IMR-90 (cell line): Measurements from ENCODE around the gene ZNF133. TPM values are rescaled to one million over a fixed set of nuclear protein-coding genes. Genes with fewer than 3 reads are reported as not detected.

Experiments used
- ATAC-seq: fragments of 200-7000 bp; cut with Tn5 transposase; 2 replicates; pipeline ENCODE4 v1.9.1; 2020; ENCODE audit warnings: low read depth, mild to moderate bottlenecking, moderate library complexity
- BruUV-seq: library from RNA; stranded (reverse); fragments of 400-500 nt; replicated peaks from 2 replicates; lab custom pipeline; 2021; lab: Mats Ljungman, UMichigan
- CTCF ChIA-PET: fragments of 300-600 bp; formaldehyde crosslinking; extraction: SDS; loops from one replicate; lab custom pipeline; 2021; ENCODE audit warnings: antibody characterized with exemption; lab: Yijun Ruan, JAX
- POLR2A ChIA-PET: fragments of 300-600 bp; sonication (Branson Sonifier 250); formaldehyde crosslinking; loops from one replicate; lab custom pipeline; 2022; ENCODE audit warnings: antibody characterized with exemption; ENCODE audit not compliant: unreplicated experiment; lab: Charles Lee
- DNase-seq: peaks from one replicate; pipeline ENCODE4 v3.0.0; 2013
- H2AFZ ChIP-seq: replicated peaks from 2 replicates; pipeline ENCODE3; 2013; ENCODE audit warnings: low read length, mild to moderate bottlenecking; ENCODE audit not compliant: poor library complexity
- H2AK5ac ChIP-seq: 2 replicates; pipeline ENCODE4 v1.6.1; 2013; ENCODE audit warnings: low read depth, low read length, inconsistent platforms
- H2AK9ac ChIP-seq: replicated peaks from 2 replicates; pipeline ENCODE3; 2013; ENCODE audit warnings: mild to moderate bottlenecking, low read depth, low read length, moderate library complexity; ENCODE audit not compliant: poor library complexity
- H2BK120ac ChIP-seq: 2 replicates; pipeline ENCODE4 v1.6.1; 2013; ENCODE audit warnings: low read depth, low read length, inconsistent platforms
- H2BK15ac ChIP-seq: 3 replicates; pipeline ENCODE4 v1.6.1; 2013; ENCODE audit warnings: low read depth, low read length, inconsistent platforms
- H2BK20ac ChIP-seq: 2 replicates; pipeline ENCODE4 v1.6.1; 2013; ENCODE audit warnings: low read depth, mild to moderate bottlenecking, inconsistent platforms, low read length, moderate library complexity
- H2BK5ac ChIP-seq: 2 replicates; pipeline ENCODE4 v1.6.1; 2013; ENCODE audit warnings: mild to moderate bottlenecking, low read depth, low read length, inconsistent platforms; ENCODE audit not compliant: poor library complexity, severe bottlenecking
- H3K14ac ChIP-seq: replicated peaks from 2 replicates; pipeline ENCODE4 v1.6.1; 2013; ENCODE audit warnings: low read depth, low read length, inconsistent platforms
- H3K18ac ChIP-seq: 2 replicates; pipeline ENCODE4 v1.6.1; 2013; ENCODE audit warnings: low read depth, low read length, control low read depth
- H3K23ac ChIP-seq: 2 replicates; pipeline ENCODE4 v1.6.1; 2013; ENCODE audit warnings: low read depth, low read length, inconsistent platforms
- H3K27ac ChIP-seq: 2 replicates; pipeline ENCODE4 v1.5.1; 2013; ENCODE audit warnings: mild to moderate bottlenecking, control low read depth, low read length; ENCODE audit not compliant: insufficient read depth
- H3K27me3 ChIP-seq: 2 replicates; pipeline ENCODE4 v1.6.1; 2013; ENCODE audit warnings: low read length; ENCODE audit not compliant: control insufficient read depth, insufficient read depth
- H3K36me3 ChIP-seq: 2 replicates; pipeline ENCODE4 v1.6.1; 2013; ENCODE audit warnings: low read length, mixed read lengths; ENCODE audit not compliant: control insufficient read depth, insufficient read depth
- H3K4ac ChIP-seq: 2 replicates; pipeline ENCODE4 v1.6.1; 2013; ENCODE audit warnings: low read depth, low read length, inconsistent platforms
- H3K4me1 ChIP-seq: 2 replicates; pipeline ENCODE4 v1.6.1; 2013; ENCODE audit warnings: low read length, mixed read lengths; ENCODE audit not compliant: control insufficient read depth, insufficient read depth
- H3K4me2 ChIP-seq: 2 replicates; pipeline ENCODE4 v1.6.1; 2013; ENCODE audit warnings: low read depth, mild to moderate bottlenecking, control low read depth, low read length, moderate library complexity
- H3K4me3 ChIP-seq: 2 replicates; pipeline ENCODE4 v1.5.1; 2013; ENCODE audit warnings: low read depth, mild to moderate bottlenecking, control low read depth, low read length, moderate library complexity; ENCODE audit not compliant: insufficient read depth
- H3K56ac ChIP-seq: 2 replicates; pipeline ENCODE4 v1.6.1; 2013; ENCODE audit warnings: low read length, inconsistent platforms; ENCODE audit not compliant: insufficient read depth; ENCODE audit errors: extremely low read depth
- H3K79me1 ChIP-seq, 2 experiments: 2 replicates each; pipeline ENCODE4 v1.6.1; 2013; ENCODE audit warnings: low read length in 2 of 2, inconsistent platforms in 1 of 2, low read depth in 1 of 2
- H3K9ac ChIP-seq: 2 replicates; pipeline ENCODE4 v1.6.1; 2013; ENCODE audit warnings: low read depth, low read length, control low read depth
- H3K9me1 ChIP-seq: 2 replicates; pipeline ENCODE4 v1.6.1; 2013; ENCODE audit warnings: low read length, inconsistent platforms; ENCODE audit not compliant: insufficient read depth
- H3K9me3 ChIP-seq: 2 replicates; pipeline ENCODE4 v1.6.1; 2013; ENCODE audit warnings: low read length; ENCODE audit not compliant: control insufficient read depth, insufficient read depth
- H4K20me1 ChIP-seq: 2 replicates; pipeline ENCODE4 v1.6.1; 2013; ENCODE audit warnings: low read length, inconsistent platforms; ENCODE audit not compliant: insufficient read depth
- H4K5ac ChIP-seq: 2 replicates; pipeline ENCODE4 v1.6.1; 2013; ENCODE audit warnings: mild to moderate bottlenecking, low read depth, low read length, control low read depth
- H4K8ac ChIP-seq, 2 experiments: 2 replicates each; pipeline ENCODE4 v1.6.1; 2013; ENCODE audit warnings: low read depth in 2 of 2, low read length in 2 of 2, control low read depth in 1 of 2, inconsistent platforms in 1 of 2
- H4K91ac ChIP-seq: 2 replicates; pipeline ENCODE4 v1.6.1; 2013; ENCODE audit warnings: low read depth, low read length, inconsistent platforms; ENCODE audit not compliant: insufficient read depth
- BHLHE40 ChIP-seq: fragments of 150-350 bp; IDR thresholded peaks from 2 replicates; pipeline ENCODE4 v1.6.1; 2016; ENCODE audit warnings: mild to moderate bottlenecking, low read depth, low read length
- CEBPB ChIP-seq: IDR thresholded peaks from 2 replicates; pipeline ENCODE4 v1.6.1; 2012; ENCODE audit warnings: low read depth, low read length, improper control_type of control experiment
- CHD1 ChIP-seq: IDR thresholded peaks from 2 replicates; pipeline ENCODE4 v1.6.1; 2012; ENCODE audit warnings: low read depth, low read length, improper control_type of control experiment
- CTCF ChIP-seq: conservative IDR thresholded peaks from 2 replicates; pipeline ENCODE4 v1.5.1; 2012; ENCODE audit warnings: mild to moderate bottlenecking, low read depth, low read length, improper control_type of control experiment
- ELK1 ChIP-seq: fragments of 150-350 bp; IDR thresholded peaks from 2 replicates; pipeline ENCODE4 v1.6.1; 2016; ENCODE audit warnings: low read depth, mild to moderate bottlenecking, low read length, moderate library complexity, borderline replicate concordance
- FOS ChIP-seq: fragments of 150-350 bp; IDR thresholded peaks from 2 replicates; pipeline ENCODE4 v1.6.1; 2016; ENCODE audit warnings: low read depth, low read length
- MAFK ChIP-seq: IDR thresholded peaks from 2 replicates; pipeline ENCODE4 v1.6.1; 2012; ENCODE audit warnings: low read depth, low read length, improper control_type of control experiment
- MAZ ChIP-seq: IDR thresholded peaks from 2 replicates; pipeline ENCODE4 v1.6.1; 2012; ENCODE audit warnings: low read depth, mild to moderate bottlenecking, low read length, improper control_type of control experiment, moderate library complexity, borderline replicate concordance
- MXI1 ChIP-seq: IDR thresholded peaks from 2 replicates; pipeline ENCODE4 v1.6.1; 2012; ENCODE audit warnings: low read depth, mild to moderate bottlenecking, low read length, moderate library complexity, borderline replicate concordance
- NFE2L2 ChIP-seq: fragments of 150-350 bp; IDR thresholded peaks from 2 replicates; pipeline ENCODE4 v1.6.1; 2016; ENCODE audit warnings: low read depth, mild to moderate bottlenecking, low read length
- POLR2A ChIP-seq: IDR thresholded peaks from 2 replicates; pipeline ENCODE4 v1.6.1; 2012; ENCODE audit warnings: mild to moderate bottlenecking, low read depth, low read length
- RAD21 ChIP-seq: IDR thresholded peaks from 2 replicates; pipeline ENCODE4 v1.6.1; 2012; ENCODE audit warnings: low read length, improper control_type of control experiment
- RCOR1 ChIP-seq: IDR thresholded peaks from 2 replicates; pipeline ENCODE4 v1.6.1; 2012; ENCODE audit warnings: mild to moderate bottlenecking, low read length, improper control_type of control experiment; ENCODE audit not compliant: insufficient replicate concordance
- RFX5 ChIP-seq: IDR thresholded peaks from 2 replicates; pipeline ENCODE4 v1.8.0; 2012; ENCODE audit warnings: low read depth, mild to moderate bottlenecking, low read length, moderate library complexity
- SMC3 ChIP-seq: fragments of 150-350 bp; IDR thresholded peaks from 2 replicates; pipeline ENCODE4 v1.6.1; 2016; ENCODE audit warnings: low read depth, mild to moderate bottlenecking, antibody characterized with exemption, low read length, moderate library complexity
- USF2 ChIP-seq: fragments of 150-350 bp; IDR thresholded peaks from 2 replicates; pipeline ENCODE4 v1.6.1; 2017; ENCODE audit warnings: mild to moderate bottlenecking, antibody characterized with exemption, low read length, low read depth
- WGBS, 2 experiments: methylation state at CpG; one replicate each; pipeline versions ENCODE4 v1.1.5 to v1.1.7; 2013; ENCODE audit warnings: missing lambda C conversion rate in 2 of 2; ENCODE audit not compliant: insufficient read length in 1 of 2; ENCODE audit errors: extremely low coverage in 2 of 2; 5-methylcytosine and 5-hydroxymethylcytosine counted together
- dilution Hi-C: fragments of 300-500 bp; cut with HindIII; formaldehyde crosslinking; loops from one replicate; pipeline ENCODE4 v1.14.3; 2018; ENCODE audit warnings: low sequenced_read_pairs; ENCODE audit not compliant: unreplicated experiment
- in situ Hi-C: fragments of 300-500 bp; cut with MboI; formaldehyde crosslinking; loops from 3 replicates; pipeline ENCODE4 v1.14.3; 2019; ENCODE audit warnings: low sequenced_read_pairs, inconsistent platforms, mixed read lengths
- intact Hi-C: fragments of 100-400 bp; cut with micrococcal nuclease; formaldehyde crosslinking; loops from 2 replicates; pipeline ENCODE4 v1.10.0; 2022
- polyA plus RNA-seq, 3 experiments: library from polyadenylated mRNA; depleted of rRNA; stranded (reverse); fragments of >200 nt; gene quantifications; 2 replicates each; pipeline ENCODE4 v1.2.3, GENCODE V29; 2012; ENCODE audit warnings: low replicate concordance in 1 of 3
- total RNA-seq: library from RNA; depleted of rRNA; stranded (reverse); fragments of >200 nt; gene quantifications from 2 replicates; pipeline ENCODE4 v1.2.3, GENCODE V29; 2012

Gene ZNF133
- total and polyA plus RNA-seq, 2 of the 4 experiments (the other 2 are of a cell fraction): 18.3 to 33.5 TPM

GRCh38 chr20:18331694-18332093, 43.4 kb downstream of the ZNF133 start:
- no peak overlapping the region for H3K56ac ChIP-seq
- POLR2A ChIA-PET: no interaction called here

More at GRCh38 chr20:18331694-18332093, 43.4 kb downstream of the ZNF133 start:
- dilution Hi-C loops (no loop called here), in situ Hi-C loops (no loop called here), intact Hi-C loops (no loop called here)
- Histone ChIP-seq H3K14ac (no peak overlapping the region), H3K79me1 (no peaks in the 10 kb centered on the region), H2BK20ac (no peak overlapping the region), H3K36me3 (no peaks in the 10 kb centered on the region), H3K4me1 (peaks cover 4% of the 10 kb centered on the region; the same call in 1 of the 2 replicates), H2BK5ac (no peak overlapping the region), H2AK5ac (no peak overlapping the region), H3K4me2 (no peak overlapping the region), H2AFZ (no peak overlapping the region), H2BK15ac (no peak overlapping the region), H4K8ac (no peak overlapping the region), H3K23ac (no peak overlapping the region), H3K9ac (no peak overlapping the region), H3K18ac (no peak overlapping the region), H3K4me3 (no peak overlapping the region), H3K27me3 (no peaks in the 10 kb centered on the region), H2AK9ac (no peak overlapping the region), H4K91ac (no peak overlapping the region), H3K9me1 (no peaks in the 10 kb centered on the region), H4K20me1 (no peaks in the 10 kb centered on the region), H3K9me3 (peaks cover 7% of the 10 kb centered on the region; the same call in 1 of the 2 replicates), H2BK120ac (no peak overlapping the region), H3K27ac (no peak overlapping the region), H3K4ac (no peak overlapping the region), H4K5ac (no peak overlapping the region)
- DNase-seq (no peak), ATAC-seq (no peak)
- WGBS, 2 experiments: no CpG with 5 or more reads among the region's 2 CpGs
- CTCF ChIA-PET: no interaction called here
- BruUV-seq: no TSS peak
- TF ChIP-seq CHD1: no peak
- no peak for TF ChIP-seq BHLHE40
- no peak for TF ChIP-seq RAD21
- TF ChIP-seq RCOR1: no peak
- TF ChIP-seq POLR2A: no peak
- no peak for TF ChIP-seq CEBPB
- no peak for TF ChIP-seq RFX5
- no peak for TF ChIP-seq CTCF
- no peak for TF ChIP-seq ELK1
- no peak for TF ChIP-seq SMC3
- no peak for TF ChIP-seq NFE2L2
- TF ChIP-seq MAFK: no peak
- no peak for TF ChIP-seq MAZ
- no peak for TF ChIP-seq FOS
- no peak for TF ChIP-seq USF2
- TF ChIP-seq MXI1: no peak
